ENCODE data around the gene MATN1.

DNA sequence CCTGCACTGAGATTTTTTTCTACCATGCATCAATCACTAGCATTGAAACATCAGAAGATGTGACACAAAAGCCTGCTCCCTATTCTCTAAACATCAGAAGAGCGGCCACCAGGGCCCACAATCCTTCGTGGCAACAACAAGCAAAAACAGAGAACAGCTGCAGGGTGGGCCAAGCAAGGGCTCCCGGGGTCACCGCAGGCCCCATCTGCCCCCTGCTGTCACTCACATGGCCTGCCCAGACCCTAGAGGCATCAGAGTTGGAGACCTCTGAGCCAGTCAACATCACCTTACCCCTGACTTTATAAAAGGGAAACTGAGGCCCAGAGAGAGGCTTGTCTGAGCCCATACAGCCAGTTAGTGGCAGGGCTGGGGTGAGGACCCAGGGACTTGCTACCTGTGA is 32.4 kb upstream of the MATN1 start:
- TF ChIP-seq, protein P1, sequence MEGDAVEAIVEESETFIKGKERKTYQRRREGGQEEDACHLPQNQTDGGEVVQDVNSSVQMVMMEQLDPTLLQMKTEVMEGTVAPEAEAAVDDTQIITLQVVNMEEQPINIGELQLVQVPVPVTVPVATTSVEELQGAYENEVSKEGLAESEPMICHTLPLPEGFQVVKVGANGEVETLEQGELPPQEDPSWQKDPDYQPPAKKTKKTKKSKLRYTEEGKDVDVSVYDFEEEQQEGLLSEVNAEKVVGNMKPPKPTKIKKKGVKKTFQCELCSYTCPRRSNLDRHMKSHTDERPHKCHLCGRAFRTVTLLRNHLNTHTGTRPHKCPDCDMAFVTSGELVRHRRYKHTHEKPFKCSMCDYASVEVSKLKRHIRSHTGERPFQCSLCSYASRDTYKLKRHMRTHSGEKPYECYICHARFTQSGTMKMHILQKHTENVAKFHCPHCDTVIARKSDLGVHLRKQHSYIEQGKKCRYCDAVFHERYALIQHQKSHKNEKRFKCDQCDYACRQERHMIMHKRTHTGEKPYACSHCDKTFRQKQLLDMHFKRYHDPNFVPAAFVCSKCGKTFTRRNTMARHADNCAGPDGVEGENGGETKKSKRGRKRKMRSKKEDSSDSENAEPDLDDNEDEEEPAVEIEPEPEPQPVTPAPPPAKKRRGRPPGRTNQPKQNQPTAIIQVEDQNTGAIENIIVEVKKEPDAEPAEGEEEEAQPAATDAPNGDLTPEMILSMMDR (IDR thresholded peaks at IDR 0.05; ENCODE audit: low read depth, low read length, poor library complexity, severe bottlenecking) = peak; percentile 40
- no peak for TF ChIP-seq EZH2phosphoT487 (IDR thresholded peaks at IDR 0.05; ENCODE audit: borderline replicate concordance, low read length)
